ENCODE measurements around the gene OSBPL5. TPM values are rescaled to one million over a fixed set of nuclear protein-coding genes. Genes with fewer than 3 reads are reported as not detected.
A peak's percentile ranks its signal among the peaks of the same experiment; 100 is the strongest.

Gene OSBPL5
- polyA plus RNA-seq, 3 donors = 3.1 to 30.3 (median 6.8) TPM

DNA sequence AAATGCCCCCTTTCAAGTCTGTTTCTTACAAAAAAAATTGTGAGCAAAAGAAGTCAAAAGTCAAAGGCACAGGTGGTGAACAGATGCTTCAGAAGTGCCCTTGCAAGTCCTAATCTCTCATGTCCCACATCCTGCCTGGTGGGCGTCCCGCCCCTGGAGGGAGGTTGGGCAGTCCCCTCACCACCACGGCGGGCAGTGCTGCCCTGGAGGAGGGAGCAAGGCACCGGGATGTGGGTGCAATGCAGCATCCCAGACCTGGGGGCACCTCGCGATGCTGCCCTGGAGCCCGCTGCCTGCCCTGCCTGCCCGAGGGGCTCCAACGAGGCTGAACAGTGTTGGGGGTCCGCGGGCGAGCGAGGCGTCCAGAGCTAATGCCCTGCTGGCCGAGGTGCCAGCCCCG lies 37.6 kb upstream of the OSBPL5 start:
- no peak overlapping the region for H3K9ac ChIP-seq (ENCODE audit: insufficient read depth, low read length, poor library complexity, severe bottlenecking)
- H3K36me3 ChIP-seq (replicated peaks in 1 of 2; ENCODE audit: control insufficient read depth in 1 of 2, insufficient read depth in 2 of 2, low read length in 2 of 2) = no peaks in the 10 kb centered on the region
- intact Hi-C loops (cut with micrococcal nuclease) = no loop called here
- no peak for DNase-seq
- no peak overlapping the region for H3K4me3 ChIP-seq (replicated peaks in 1 of 3; ENCODE audit: low read depth in 2 of 3, low read length in 3 of 3)
- Mint-ChIP-seq H3K27me3 (ENCODE audit: low read depth in 3 of 3) (peaks cover 32 to 54% (median 39%) of the 10 kb centered on the region in 3 donors), H3K4me1 (no peaks in the 10 kb centered on the region), H3K9me3 (peaks cover 0 to 5% (median 0%) of the 10 kb centered on the region in 7 donors), H3K4me3 (peak overlapping the region in 1 of 2 donors; percentile 67), H3K27ac (no peak overlapping the region), H3K36me3 (no peaks in the 10 kb centered on the region)
- peaks cover 0 to 9% of the 10 kb centered on the region in 2 donors for H3K4me1 ChIP-seq (ENCODE audit: control insufficient read depth in 1 of 2, insufficient read depth in 2 of 2, low read length in 2 of 2)
- no peak overlapping the region for H3K4me2 ChIP-seq (replicated peaks; ENCODE audit: extremely low read depth, low read length, poor library complexity, severe bottlenecking)
- 5% methylated on average over 9 of the region's 17 CpGs for WGBS (ENCODE audit: insufficient coverage)
- no peaks in the 10 kb centered on the region for H3K9me3 ChIP-seq (replicated peaks in 1 of 2; ENCODE audit: control insufficient read depth in 1 of 2, insufficient read depth in 1 of 2, low read length in 2 of 2)
- no peak overlapping the region for H2AFZ ChIP-seq (ENCODE audit: insufficient read depth, low read depth, low read length, poor library complexity, severe bottlenecking)
- peaks cover 4 to 32% of the 10 kb centered on the region in 2 donors for H3K27me3 ChIP-seq (ENCODE audit: control insufficient read depth in 2 of 2, insufficient read depth in 2 of 2, low read length in 2 of 2)
- no peak overlapping the region for H3K27ac ChIP-seq (ENCODE audit: low read depth in 1 of 2, low read length in 2 of 2)
- TF ChIP-seq, protein P1, sequence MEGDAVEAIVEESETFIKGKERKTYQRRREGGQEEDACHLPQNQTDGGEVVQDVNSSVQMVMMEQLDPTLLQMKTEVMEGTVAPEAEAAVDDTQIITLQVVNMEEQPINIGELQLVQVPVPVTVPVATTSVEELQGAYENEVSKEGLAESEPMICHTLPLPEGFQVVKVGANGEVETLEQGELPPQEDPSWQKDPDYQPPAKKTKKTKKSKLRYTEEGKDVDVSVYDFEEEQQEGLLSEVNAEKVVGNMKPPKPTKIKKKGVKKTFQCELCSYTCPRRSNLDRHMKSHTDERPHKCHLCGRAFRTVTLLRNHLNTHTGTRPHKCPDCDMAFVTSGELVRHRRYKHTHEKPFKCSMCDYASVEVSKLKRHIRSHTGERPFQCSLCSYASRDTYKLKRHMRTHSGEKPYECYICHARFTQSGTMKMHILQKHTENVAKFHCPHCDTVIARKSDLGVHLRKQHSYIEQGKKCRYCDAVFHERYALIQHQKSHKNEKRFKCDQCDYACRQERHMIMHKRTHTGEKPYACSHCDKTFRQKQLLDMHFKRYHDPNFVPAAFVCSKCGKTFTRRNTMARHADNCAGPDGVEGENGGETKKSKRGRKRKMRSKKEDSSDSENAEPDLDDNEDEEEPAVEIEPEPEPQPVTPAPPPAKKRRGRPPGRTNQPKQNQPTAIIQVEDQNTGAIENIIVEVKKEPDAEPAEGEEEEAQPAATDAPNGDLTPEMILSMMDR (IDR thresholded peaks at IDR 0.05) = no peak
- no peaks in the 10 kb centered on the region for H4K20me1 ChIP-seq (ENCODE audit: insufficient read depth, low read length)
- H3K79me2 ChIP-seq (ENCODE audit: insufficient read depth, low read length) = no peaks in the 10 kb centered on the region

- no peak overlapping the region for H3K4me3 ChIP-seq (replicated peaks in 1 of 3; ENCODE audit: low read depth in 2 of 3, low read length in 3 of 3)
- no peak overlapping the region for H3K27ac ChIP-seq (ENCODE audit: low read depth in 1 of 2, low read length in 2 of 2)
- no peaks in the 10 kb centered on the region for H3K79me2 ChIP-seq (ENCODE audit: insufficient read depth, low read length)
- no peak overlapping the region for H3K4me2 ChIP-seq (replicated peaks; ENCODE audit: extremely low read depth, low read length, poor library complexity, severe bottlenecking)
- H3K27ac Mint-ChIP-seq = no peak overlapping the region
- no peaks in the 10 kb centered on the region for H4K20me1 ChIP-seq (ENCODE audit: insufficient read depth, low read length)
- peaks cover 32 to 54% (median 39%) of the 10 kb centered on the region in 3 donors for H3K27me3 Mint-ChIP-seq (ENCODE audit: low read depth in 3 of 3)
- no peaks in the 10 kb centered on the region for H3K9me3 ChIP-seq (replicated peaks in 1 of 2; ENCODE audit: control insufficient read depth in 1 of 2, insufficient read depth in 1 of 2, low read length in 2 of 2)
- H3K27me3 ChIP-seq (ENCODE audit: control insufficient read depth in 2 of 2, insufficient read depth in 2 of 2, low read length in 2 of 2) = peaks cover 4 to 32% of the 10 kb centered on the region in 2 donors
- no peaks in the 10 kb centered on the region for H3K36me3 ChIP-seq (replicated peaks in 1 of 2; ENCODE audit: control insufficient read depth in 1 of 2, insufficient read depth in 2 of 2, low read length in 2 of 2)
- H3K4me3 Mint-ChIP-seq = peak overlapping the region in 1 of 2 donors; percentile 67
- H3K4me1 Mint-ChIP-seq = no peaks in the 10 kb centered on the region
- no peak overlapping the region for H2AFZ ChIP-seq (ENCODE audit: insufficient read depth, low read depth, low read length, poor library complexity, severe bottlenecking)
- peaks cover 0 to 5% (median 0%) of the 10 kb centered on the region in 7 donors for H3K9me3 Mint-ChIP-seq
- DNase-seq = no peak
- TF ChIP-seq, protein P1 (IDR thresholded peaks at IDR 0.05) = no peak
- peaks cover 0 to 9% of the 10 kb centered on the region in 2 donors for H3K4me1 ChIP-seq (ENCODE audit: control insufficient read depth in 1 of 2, insufficient read depth in 2 of 2, low read length in 2 of 2)
- no peaks in the 10 kb centered on the region for H3K36me3 Mint-ChIP-seq
- 82% methylated on average over 6 of the region's 7 CpGs for WGBS (ENCODE audit: insufficient coverage)
- intact Hi-C loops (cut with micrococcal nuclease) = no loop called here
- no peak overlapping the region for H3K9ac ChIP-seq (ENCODE audit: insufficient read depth, low read length, poor library complexity, severe bottlenecking)
Measured at GRCh38 chr11:3202305-3202704, 37.2 kb upstream of the OSBPL5 start.
